Smooth muscle cell (in vitro differentiated cells): ENCODE measurements around the gene TMED9. TPM values are rescaled to one million over a fixed set of nuclear protein-coding genes. Genes with fewer than 3 reads are reported as not detected.

Source experiments
- DNase-seq: peaks from one replicate; lab custom pipeline; 2025; ENCODE audit not compliant: unreplicated experiment; lab: John Stamatoyannopoulos, UW
- H2AFZ ChIP-seq: fragments of 200-600 bp; sonication (generic); 2 replicates; pipeline ENCODE4 v1.6.0; 2016; ENCODE audit warnings: antibody characterized with exemption, low read depth, mild to moderate bottlenecking
- H3F3A ChIP-seq: fragments of 200-600 bp; sonication (generic); 2 replicates; pipeline ENCODE4 v1.6.0; 2017; ENCODE audit warnings: antibody characterized with exemption, low read depth
- H3K27ac ChIP-seq: fragments of 200-600 bp; sonication (generic); 2 replicates; pipeline ENCODE4 v1.5.1; 2016; ENCODE audit warnings: low read depth, mild to moderate bottlenecking
- H3K27me3 ChIP-seq: fragments of 200-600 bp; sonication (generic); 2 replicates; pipeline ENCODE4 v1.6.1; 2016; ENCODE audit warnings: low read depth, mild to moderate bottlenecking
- H3K36me3 ChIP-seq: fragments of 200-600 bp; sonication (generic); 2 replicates; pipeline ENCODE4 v1.5.1; 2016; ENCODE audit warnings: low read depth
- H3K4me1 ChIP-seq: fragments of 200-600 bp; sonication (generic); 2 replicates; pipeline ENCODE4 v1.5.1; 2016; ENCODE audit warnings: low read depth
- H3K4me2 ChIP-seq: fragments of 200-600 bp; sonication (generic); 2 replicates; pipeline ENCODE4 v1.6.0; 2016; ENCODE audit warnings: mild to moderate bottlenecking
- H3K4me3 ChIP-seq: fragments of 200-600 bp; sonication (generic); 2 replicates; pipeline ENCODE4 v1.5.1; 2016; ENCODE audit warnings: mild to moderate bottlenecking
- H3K79me2 ChIP-seq: fragments of 200-600 bp; sonication (generic); 2 replicates; pipeline ENCODE4 v1.6.0; 2016; ENCODE audit warnings: low read depth, mild to moderate bottlenecking
- H3K9ac ChIP-seq: fragments of 200-600 bp; sonication (generic); 2 replicates; pipeline ENCODE4 v1.6.0; 2016; ENCODE audit warnings: low read depth
- H3K9me3 ChIP-seq: fragments of 200-600 bp; sonication (generic); replicated peaks from 2 replicates; pipeline ENCODE4 v1.5.1; 2016; ENCODE audit warnings: low read depth
- H4K20me1 ChIP-seq: fragments of 200-600 bp; sonication (generic); 2 replicates; pipeline ENCODE4 v1.6.0; 2016; ENCODE audit warnings: low read depth
- WGBS: methylation state at CpG from one replicate; pipeline ENCODE4 v1.1.7; 2016; ENCODE audit warnings: low lambda C conversion rate; 5-methylcytosine and 5-hydroxymethylcytosine counted together
- polyA plus RNA-seq: library from polyadenylated mRNA; unstranded; fragments of >200 nt; fragmentation: Nextera tagmentation; extraction: Ambion mirVana; gene quantifications from 2 replicates; pipeline ENCODE4 v1.2.1, GENCODE V29; 2016
- total RNA-seq: library from RNA; depleted of rRNA; stranded (reverse); fragments of >200 nt; gene quantifications from 2 replicates; pipeline ENCODE4 v1.2.3, GENCODE V29; 2014
- TF ChIP-seq, protein P1 (sequence below): fragments of 200-600 bp; sonication (generic); IDR thresholded peaks from 2 replicates; pipeline ENCODE4 v1.5.1; 2017; ENCODE audit warnings: borderline replicate concordance, mild to moderate bottlenecking, antibody characterized with exemption; ENCODE audit not compliant: insufficient read depth, poor library complexity, severe bottlenecking

The TMED9 gene
- total and polyA plus RNA-seq, 2 experiments from 2014 or later, result 224 to 662 TPM

DNA sequence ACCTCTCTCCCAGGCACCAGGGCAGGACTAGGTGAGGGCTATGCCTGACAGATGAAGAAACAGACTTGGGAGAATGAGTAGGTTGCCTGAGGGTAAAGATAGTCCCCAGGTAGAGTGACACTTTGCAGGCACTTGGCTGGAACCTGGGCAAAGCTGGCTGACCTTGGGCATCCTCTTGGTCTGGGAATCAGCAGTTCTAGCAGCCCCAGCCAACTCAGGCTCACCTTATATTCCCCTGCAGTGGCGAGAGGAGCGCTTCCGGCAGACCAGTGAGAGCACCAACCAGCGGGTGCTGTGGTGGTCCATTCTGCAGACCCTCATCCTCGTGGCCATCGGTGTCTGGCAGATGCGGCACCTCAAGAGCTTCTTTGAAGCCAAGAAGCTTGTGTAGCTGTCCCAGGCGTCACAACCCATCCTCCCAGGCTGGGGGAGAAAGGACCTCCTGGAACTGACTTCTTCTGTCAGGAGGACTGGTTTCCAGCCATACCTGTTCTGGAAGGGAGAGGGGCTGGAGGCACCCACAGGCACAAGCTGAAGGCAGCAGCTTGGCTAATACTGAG, 3.1 kb downstream of the TMED9 start:
- DNase-seq, result no peak
- Histone ChIP-seq H3K27me3 (peaks cover 9% of the 10 kb centered on the region), H3F3A (peaks cover 31% of the 10 kb centered on the region), H3K27ac (no peak overlapping the region), H2AFZ (no peak overlapping the region), H3K4me2 (no peak overlapping the region), H3K4me1 (no peaks in the 10 kb centered on the region), H3K79me2 (peaks cover 17% of the 10 kb centered on the region), H4K20me1 (peaks cover 29% of the 10 kb centered on the region), H3K9ac (no peak overlapping the region), H3K4me3 (no peak overlapping the region), H3K9me3 (no peaks in the 10 kb centered on the region), H3K36me3 (no peaks in the 10 kb centered on the region)
- 96% methylated on average over 8 of the region's 8 CpGs for WGBS
- TF ChIP-seq, protein P1, sequence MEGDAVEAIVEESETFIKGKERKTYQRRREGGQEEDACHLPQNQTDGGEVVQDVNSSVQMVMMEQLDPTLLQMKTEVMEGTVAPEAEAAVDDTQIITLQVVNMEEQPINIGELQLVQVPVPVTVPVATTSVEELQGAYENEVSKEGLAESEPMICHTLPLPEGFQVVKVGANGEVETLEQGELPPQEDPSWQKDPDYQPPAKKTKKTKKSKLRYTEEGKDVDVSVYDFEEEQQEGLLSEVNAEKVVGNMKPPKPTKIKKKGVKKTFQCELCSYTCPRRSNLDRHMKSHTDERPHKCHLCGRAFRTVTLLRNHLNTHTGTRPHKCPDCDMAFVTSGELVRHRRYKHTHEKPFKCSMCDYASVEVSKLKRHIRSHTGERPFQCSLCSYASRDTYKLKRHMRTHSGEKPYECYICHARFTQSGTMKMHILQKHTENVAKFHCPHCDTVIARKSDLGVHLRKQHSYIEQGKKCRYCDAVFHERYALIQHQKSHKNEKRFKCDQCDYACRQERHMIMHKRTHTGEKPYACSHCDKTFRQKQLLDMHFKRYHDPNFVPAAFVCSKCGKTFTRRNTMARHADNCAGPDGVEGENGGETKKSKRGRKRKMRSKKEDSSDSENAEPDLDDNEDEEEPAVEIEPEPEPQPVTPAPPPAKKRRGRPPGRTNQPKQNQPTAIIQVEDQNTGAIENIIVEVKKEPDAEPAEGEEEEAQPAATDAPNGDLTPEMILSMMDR, result no peak

DNA sequence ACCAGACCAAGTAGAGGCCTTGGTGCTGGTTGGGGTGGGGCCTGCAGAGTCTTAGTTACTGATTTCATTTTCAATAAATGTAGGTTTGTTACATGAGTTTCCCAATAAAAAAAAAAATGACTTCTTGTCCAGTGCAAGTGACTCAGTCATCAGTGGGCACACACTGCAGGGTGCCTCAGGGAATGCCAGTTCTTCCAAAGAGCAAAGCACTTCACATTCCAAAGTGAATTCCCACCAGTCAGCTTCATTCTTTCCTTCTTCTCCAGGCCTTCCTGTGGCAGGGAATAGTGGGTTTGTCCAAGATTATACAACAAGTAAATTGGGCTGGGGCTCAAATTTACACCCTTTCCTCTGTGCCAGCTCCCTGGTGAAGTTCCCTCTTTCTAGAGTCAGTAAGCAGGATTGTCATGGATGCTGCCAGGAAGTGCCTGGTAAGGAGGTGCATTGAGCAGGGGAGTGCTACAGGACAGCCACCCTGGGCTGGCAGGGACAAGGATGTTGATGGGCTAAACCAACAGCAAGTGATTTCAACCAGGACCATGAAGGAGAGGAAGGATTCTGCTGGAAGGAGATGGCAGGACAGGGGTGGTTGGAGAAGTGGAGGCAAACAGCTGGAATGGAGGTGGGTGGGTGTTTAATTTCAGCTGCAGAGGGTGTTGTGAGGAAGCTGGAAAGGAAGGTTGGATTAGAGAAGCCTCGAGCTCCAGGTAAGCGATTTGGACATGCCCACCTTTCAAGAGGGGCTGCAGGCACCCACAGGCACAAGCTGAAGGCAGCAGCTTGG, 4.2 kb downstream of the TMED9 start:
- no peak overlapping the region for H3K9ac ChIP-seq
- no peak overlapping the region for H3K4me3 ChIP-seq
- H3K36me3 ChIP-seq, result no peaks in the 10 kb centered on the region
- no peak overlapping the region for H3K4me2 ChIP-seq
- WGBS, result 100% methylated on average over 2 of the region's 2 CpGs
- peaks cover 21% of the 10 kb centered on the region for H3K79me2 ChIP-seq
- H3K27me3 ChIP-seq, result peaks cover under 1% of the 10 kb centered on the region
- no peak overlapping the region for H3K27ac ChIP-seq
- TF ChIP-seq, protein P1, result no peak
- H4K20me1 ChIP-seq, result peaks cover 29% of the 10 kb centered on the region
- DNase-seq, result no peak
- no peak overlapping the region for H2AFZ ChIP-seq
- H3F3A ChIP-seq, result peaks cover 31% of the 10 kb centered on the region
- H3K4me1 ChIP-seq, result peaks cover 4% of the 10 kb centered on the region
- H3K9me3 ChIP-seq, result no peaks in the 10 kb centered on the region

DNA sequence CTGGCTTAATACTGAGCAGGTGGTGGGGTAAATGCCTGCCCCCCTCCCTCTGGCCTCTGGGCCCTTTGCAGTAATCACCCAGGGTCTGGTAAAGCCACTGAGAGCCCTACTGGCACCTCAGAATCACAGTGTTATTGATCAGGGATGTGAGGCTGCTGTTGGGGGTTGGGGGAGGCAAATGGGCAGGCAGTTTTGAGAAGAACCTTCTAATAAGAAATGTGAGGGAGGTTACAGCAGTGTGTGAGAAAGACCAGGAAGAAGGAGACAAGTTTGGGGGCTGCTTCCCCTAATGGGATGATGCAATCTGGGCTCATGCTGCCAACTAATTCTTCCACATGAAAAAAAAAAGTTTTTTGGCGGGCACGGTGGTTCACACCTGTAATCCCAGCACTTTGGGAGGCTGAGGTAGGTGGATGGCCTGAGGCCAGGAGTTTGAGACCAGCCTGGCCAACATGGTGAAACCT, 4.8 kb downstream of the TMED9 start:
- peaks cover 31% of the 10 kb centered on the region for H3F3A ChIP-seq
- WGBS, result 100% methylated on average over 2 of the region's 2 CpGs
- peaks cover 4% of the 10 kb centered on the region for H3K4me1 ChIP-seq

More for the DNA sequence above, 4.8 kb downstream of the TMED9 start:
- TF ChIP-seq, protein P1, result no peak
- Histone ChIP-seq H3K9me3 (no peaks in the 10 kb centered on the region), H3K79me2 (peaks cover 28% of the 10 kb centered on the region), H2AFZ (no peak overlapping the region), H3K9ac (no peak overlapping the region), H3K4me3 (no peak overlapping the region), H3K36me3 (no peaks in the 10 kb centered on the region), H3K27me3 (no peaks in the 10 kb centered on the region), H3K4me2 (no peak overlapping the region), H4K20me1 (peaks cover 29% of the 10 kb centered on the region), H3K27ac (no peak overlapping the region)
- no peak for DNase-seq
